CD4-positive, CD25-positive, alpha-beta regulatory T cell (primary cell): Measurements from ENCODE around the gene MAP3K5. TPM values are rescaled to one million over a fixed set of nuclear protein-coding genes. Genes with fewer than 3 reads are reported as not detected.
"Not testable (repeated sequence)": the region's sequence is repeated elsewhere in the genome, so short reads cannot be mapped to it uniquely, and the experiment has no call there.

Experiments
- ATAC-seq, 2 donors: fragments of 150-1000 bp; cut with Tn5 transposase; one replicate each; pipeline ENCODE4 v1.10.0; 2021; ENCODE audit warnings: low read depth in 2 of 2, moderate number of reproducible peaks in 2 of 2, moderate library complexity in 1 of 2
- DNase-seq, 3 donors: peaks; one replicate each; pipeline versions ENCODE4 v3.0.0 to v3.0.0-alpha.2; 2012 to 2022; ENCODE audit warnings: mixed read lengths in 1 of 3
- H3K27ac ChIP-seq: one replicate; pipeline ENCODE4 v1.7.0; 2013; ENCODE audit warnings: mild to moderate bottlenecking, low read length; ENCODE audit not compliant: insufficient read depth, poor library complexity, severe bottlenecking
- H3K27me3 ChIP-seq: one replicate; pipeline ENCODE4 v1.7.0; 2013; ENCODE audit warnings: low read length; ENCODE audit not compliant: control insufficient read depth, insufficient read depth
- H3K36me3 ChIP-seq: one replicate; pipeline ENCODE4 v1.7.0; 2013; ENCODE audit warnings: mild to moderate bottlenecking, low read length, moderate library complexity; ENCODE audit not compliant: control insufficient read depth, insufficient read depth
- H3K4me1 ChIP-seq: 2 replicates; pipeline ENCODE4 v1.7.0; 2013; ENCODE audit warnings: mild to moderate bottlenecking, low read length; ENCODE audit not compliant: insufficient read depth, control insufficient read depth, poor library complexity, severe bottlenecking
- H3K4me3 ChIP-seq: one replicate; pipeline ENCODE4 v1.7.0; 2013; ENCODE audit warnings: low read depth, mild to moderate bottlenecking, low read length, moderate library complexity
- H3K9me3 ChIP-seq, 2 experiments: 1 replicate in 1 of 2; 2 replicates in 1 of 2; pipeline ENCODE4 v1.7.0; 2013; ENCODE audit warnings: low read length in 2 of 2, mild to moderate bottlenecking in 1 of 2, moderate library complexity in 1 of 2; ENCODE audit not compliant: control insufficient read depth in 2 of 2
- H3K27ac Mint-ChIP-seq, 3 donors: one replicate each; pipeline ENCODE4 v1.8.0; 2020 to 2022; ENCODE audit warnings: mild to moderate bottlenecking in 3 of 3, mixed read lengths in 3 of 3, moderate library complexity in 2 of 3
- H3K27me3 Mint-ChIP-seq: one replicate; pipeline ENCODE4 v1.8.0; 2022; ENCODE audit warnings: mild to moderate bottlenecking, mixed read lengths
- H3K36me3 Mint-ChIP-seq: one replicate; pipeline ENCODE4 v1.8.0; 2020; ENCODE audit warnings: mixed read lengths
- H3K4me1 Mint-ChIP-seq, 4 donors: one replicate each; pipeline ENCODE4 v1.8.0; 2020 to 2022; ENCODE audit warnings: mixed read lengths in 4 of 4, mild to moderate bottlenecking in 1 of 4
- H3K4me3 Mint-ChIP-seq, 4 donors: one replicate each; pipeline ENCODE4 v1.8.0; 2020 to 2022; ENCODE audit warnings: mild to moderate bottlenecking in 4 of 4, mixed read lengths in 4 of 4, moderate library complexity in 3 of 4
- H3K9me3 Mint-ChIP-seq, 7 donors: one replicate each; pipeline ENCODE4 v1.8.0; 2020 to 2022; ENCODE audit warnings: mixed read lengths in 7 of 7, mild to moderate bottlenecking in 3 of 7, moderate library complexity in 2 of 7
- polyA plus RNA-seq, 4 donors: library from polyadenylated mRNA; unstranded; fragments of 300-500 nt; fragmentation: Illumina TruSeq; gene quantifications; one replicate each; pipeline ENCODE4 v1.2.3, GENCODE V29; 2021
- total RNA-seq: library from RNA; stranded (reverse); gene quantifications from one replicate; pipeline ENCODE4 v1.2.3, GENCODE V29; 2022

Gene MAP3K5
- total and polyA plus RNA-seq, 5 donors from 2014 or later: 14.4 to 44.0 (median 20.5) TPM

DNA sequence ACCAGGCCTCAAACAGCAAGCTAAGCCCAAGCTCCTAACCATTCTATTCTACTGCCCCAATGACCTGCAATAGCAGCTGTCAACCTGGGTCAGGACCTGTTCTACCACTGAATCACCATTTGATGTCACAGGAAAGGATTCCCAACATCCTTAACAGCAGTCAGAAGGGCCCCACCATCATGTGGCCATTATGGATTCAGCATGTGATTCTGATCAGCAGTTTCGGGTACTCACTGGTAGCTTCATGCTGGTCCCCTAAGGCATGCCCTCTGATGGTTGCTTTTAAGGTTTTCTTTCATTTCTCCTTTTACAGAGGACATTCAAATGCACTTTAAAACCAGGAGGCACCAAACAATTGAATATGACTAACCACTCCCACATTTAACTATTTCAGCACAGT, 204.8 kb downstream of the MAP3K5 start:
- DNase-seq (no peak), ATAC-seq (no peak)
- Mint-ChIP-seq H3K27me3 (no peaks in the 10 kb centered on the region), H3K9me3 (peaks cover 0 to 2% (median 0%) of the 10 kb centered on the region in 7 donors), H3K4me3 (no peak overlapping the region), H3K4me1 (peaks cover 0 to 6% (median 0%) of the 10 kb centered on the region in 4 donors), H3K27ac (no peak overlapping the region), H3K36me3 (peaks cover 60% of the 10 kb centered on the region)
- H3K27ac ChIP-seq: no peak overlapping the region
- H3K36me3 ChIP-seq: peaks cover 77% of the 10 kb centered on the region
- H3K4me3 ChIP-seq: no peak overlapping the region
- H3K27me3 ChIP-seq: no peaks in the 10 kb centered on the region
- no peaks in the 10 kb centered on the region for H3K9me3 ChIP-seq
- H3K4me1 ChIP-seq: no peaks in the 10 kb centered on the region

DNA sequence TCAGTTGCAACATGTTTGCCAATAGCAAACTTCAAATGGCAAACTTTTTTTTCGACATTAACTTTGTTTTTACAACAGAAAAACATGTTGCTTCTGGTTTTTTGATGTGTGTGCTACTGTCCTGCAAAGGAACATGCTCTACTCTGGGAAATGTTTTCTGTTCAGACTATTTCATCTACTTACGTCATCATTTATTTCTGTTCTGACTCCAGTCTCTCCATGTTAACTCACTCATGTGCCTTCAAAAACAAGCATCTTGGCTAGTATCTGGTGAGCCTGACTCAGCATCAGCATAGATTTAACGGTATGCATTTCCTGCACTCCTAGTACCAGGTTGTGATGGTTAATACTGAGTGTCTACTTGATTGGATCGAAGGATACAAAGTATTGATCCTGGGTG, 206.0 kb downstream of the MAP3K5 start:
- Mint-ChIP-seq H3K27ac (no peak overlapping the region), H3K9me3 (peaks cover 0 to 2% (median 0%) of the 10 kb centered on the region in 7 donors), H3K4me3 (no peak overlapping the region), H3K27me3 (no peaks in the 10 kb centered on the region), H3K36me3 (peaks cover 49% of the 10 kb centered on the region), H3K4me1 (peaks cover 0 to 6% (median 0%) of the 10 kb centered on the region in 4 donors)
- H3K9me3 ChIP-seq: no peaks in the 10 kb centered on the region
- peaks cover 75% of the 10 kb centered on the region for H3K36me3 ChIP-seq
- no peaks in the 10 kb centered on the region for H3K4me1 ChIP-seq
- ATAC-seq (no peak), DNase-seq (no peak)
- no peak overlapping the region for H3K4me3 ChIP-seq
- no peak overlapping the region for H3K27ac ChIP-seq
- no peaks in the 10 kb centered on the region for H3K27me3 ChIP-seq

DNA sequence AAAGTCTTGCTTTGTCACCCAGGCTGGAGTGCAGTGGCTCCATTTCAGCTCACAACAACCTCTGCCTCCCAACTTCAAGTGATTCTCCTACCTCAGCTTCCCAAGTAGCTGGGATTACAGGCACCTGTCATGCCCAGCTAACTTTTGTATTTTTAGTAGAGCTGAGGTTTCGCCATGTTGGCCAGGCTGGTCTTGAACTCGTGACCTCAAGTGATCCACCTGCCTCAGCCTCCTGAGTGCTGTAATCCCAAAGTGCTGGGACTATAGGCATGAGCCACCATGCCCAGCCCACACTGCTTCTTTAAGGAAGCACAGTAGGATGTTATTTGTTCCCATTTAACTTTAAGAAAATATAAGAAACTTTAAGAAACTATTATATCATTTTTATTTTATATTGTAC, 206.8 kb downstream of the MAP3K5 start:
- H3K4me1 Mint-ChIP-seq, H3K27ac ChIP-seq, H3K27me3 ChIP-seq, H3K27me3 Mint-ChIP-seq, H3K9me3 Mint-ChIP-seq, DNase-seq, ATAC-seq, H3K4me1 ChIP-seq, H3K27ac Mint-ChIP-seq, H3K9me3 ChIP-seq, H3K4me3 ChIP-seq, H3K4me3 Mint-ChIP-seq: not testable (repeated sequence)
- peaks cover 76% of the 10 kb centered on the region for H3K36me3 ChIP-seq
- peaks cover 46% of the 10 kb centered on the region for H3K36me3 Mint-ChIP-seq

DNA sequence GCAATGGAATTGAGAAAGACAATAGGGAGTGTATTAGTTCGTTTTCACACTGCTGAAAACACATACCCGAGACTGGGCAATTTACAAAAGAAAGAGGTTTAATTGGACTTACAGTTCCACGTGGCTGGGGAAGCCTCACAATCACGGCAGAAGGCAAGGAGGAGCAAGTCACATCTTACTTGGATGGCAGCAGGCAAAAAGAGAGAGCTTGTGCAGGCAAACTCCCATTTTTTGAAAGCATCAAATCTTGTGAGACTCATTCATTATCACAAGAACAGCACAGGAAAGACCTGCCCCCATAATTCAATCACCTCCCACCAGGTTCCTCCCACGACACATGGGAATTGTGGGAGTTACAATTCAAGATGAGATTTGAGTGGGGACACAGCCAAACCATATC, 208.0 kb downstream of the MAP3K5 start:
- H3K27ac ChIP-seq, H3K4me3 ChIP-seq, H3K4me1 Mint-ChIP-seq, H3K9me3 ChIP-seq, H3K9me3 Mint-ChIP-seq, H3K27me3 Mint-ChIP-seq, H3K4me1 ChIP-seq, DNase-seq, ATAC-seq, H3K27me3 ChIP-seq, H3K4me3 Mint-ChIP-seq: not testable (repeated sequence)
- Mint-ChIP-seq H3K36me3 (peaks cover 48% of the 10 kb centered on the region), H3K27ac (peak overlapping the region; percentile 0 to 41 (median 28))
- H3K36me3 ChIP-seq: peaks cover 79% of the 10 kb centered on the region

DNA sequence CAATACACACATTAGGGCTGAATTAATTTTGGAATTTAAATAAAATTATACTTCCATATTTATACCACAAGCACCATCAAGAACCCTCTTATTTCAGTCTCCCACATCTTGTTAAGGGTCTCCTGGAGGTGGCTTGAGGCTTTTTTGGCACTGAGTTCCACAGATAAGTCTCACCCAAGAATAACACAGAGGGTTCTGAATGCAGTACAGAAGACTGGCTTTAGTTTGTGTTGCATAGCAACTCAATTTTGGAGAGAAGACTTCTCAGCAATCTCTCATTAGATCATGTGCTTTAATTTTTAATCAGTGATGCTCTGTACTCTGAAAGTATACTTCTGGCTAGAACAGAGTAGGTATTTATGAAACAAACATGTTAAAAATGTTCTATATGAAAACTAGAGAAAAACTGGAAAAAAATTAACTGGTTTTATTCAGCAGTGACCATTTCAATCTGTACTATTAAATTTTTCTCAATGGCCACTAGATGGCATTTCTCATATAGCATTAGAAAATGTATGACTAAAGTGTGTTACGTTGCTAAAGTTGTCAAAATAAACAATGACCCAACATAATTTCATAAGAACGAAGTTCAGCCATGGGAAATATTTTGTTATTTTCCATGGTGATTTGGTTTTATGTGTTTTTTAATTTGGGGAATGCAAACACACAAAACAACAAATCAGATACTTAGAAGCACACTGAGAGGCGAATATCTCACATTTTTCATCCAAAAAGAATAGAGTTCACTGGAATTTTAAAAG, 209.4 kb downstream of the MAP3K5 start:
- H3K27me3 Mint-ChIP-seq: no peaks in the 10 kb centered on the region
- H3K4me3 Mint-ChIP-seq: no peak overlapping the region
- H3K4me1 Mint-ChIP-seq: peaks cover 0 to 16% (median 0%) of the 10 kb centered on the region in 4 donors
- Histone ChIP-seq H3K9me3 (no peaks in the 10 kb centered on the region), H3K27me3 (no peaks in the 10 kb centered on the region), H3K4me3 (no peak overlapping the region), H3K4me1 (no peaks in the 10 kb centered on the region), H3K27ac (no peak overlapping the region), H3K36me3 (peaks cover 79% of the 10 kb centered on the region)
- DNase-seq (peak in 1 of 3 donors; percentile 17), ATAC-seq (no peak)
- peaks cover 49% of the 10 kb centered on the region for H3K36me3 Mint-ChIP-seq
- H3K9me3 Mint-ChIP-seq: peaks cover 0 to 2% (median 0%) of the 10 kb centered on the region in 7 donors
- no peak overlapping the region for H3K27ac Mint-ChIP-seq

DNA sequence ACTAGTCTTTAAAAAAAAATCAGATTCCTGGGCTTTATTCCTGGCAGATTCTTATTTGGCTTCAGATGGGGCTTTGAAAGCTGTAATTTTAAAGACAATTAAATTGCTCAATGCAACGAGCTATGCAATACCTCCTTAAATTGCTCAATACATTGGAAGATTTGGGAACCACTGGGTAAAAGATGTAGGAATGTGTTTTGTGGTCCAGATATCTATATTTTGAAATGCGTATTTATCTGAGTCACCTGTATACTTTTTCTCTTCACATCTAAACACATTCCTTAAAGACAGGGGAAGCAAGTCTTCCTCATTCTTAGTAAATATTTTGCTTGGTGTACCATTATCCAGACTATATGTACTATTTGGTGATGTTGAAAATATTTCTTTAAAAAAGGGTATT, 212.5 kb downstream of the MAP3K5 start:
- ATAC-seq: no peak
- Mint-ChIP-seq H3K36me3 (peaks cover 65% of the 10 kb centered on the region), H3K4me1 (peaks cover 0 to 19% (median 0%) of the 10 kb centered on the region in 4 donors), H3K9me3 (peaks cover 0 to 2% (median 0%) of the 10 kb centered on the region in 7 donors), H3K27ac (no peak overlapping the region), H3K4me3 (no peak overlapping the region), H3K27me3 (no peaks in the 10 kb centered on the region)
- H3K9me3 ChIP-seq: no peaks in the 10 kb centered on the region
- peaks cover 93% of the 10 kb centered on the region for H3K36me3 ChIP-seq
- H3K27me3 ChIP-seq: no peaks in the 10 kb centered on the region
- H3K4me3 ChIP-seq: no peak overlapping the region
- H3K27ac ChIP-seq: no peak overlapping the region
- no peak for DNase-seq
- no peaks in the 10 kb centered on the region for H3K4me1 ChIP-seq

DNA sequence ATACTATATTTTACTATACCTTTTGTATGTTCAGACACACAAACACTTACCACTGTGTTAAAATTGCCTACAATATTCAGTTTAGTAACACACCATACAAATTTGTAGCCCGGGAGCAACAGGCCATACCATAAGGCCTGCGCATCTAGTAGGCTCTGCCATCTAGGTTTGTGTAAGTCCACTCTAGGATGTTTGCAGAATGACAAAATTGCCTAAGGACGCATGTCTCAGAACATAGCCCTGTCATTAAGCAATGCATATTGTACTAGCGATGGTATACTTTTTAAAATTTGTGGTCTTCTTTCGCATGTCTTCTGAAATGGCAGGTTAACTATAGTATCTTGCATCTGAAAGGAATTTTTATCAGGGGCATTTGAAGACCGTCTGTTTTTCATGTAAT, 215.5 kb downstream of the MAP3K5 start:
- ATAC-seq: no peak
- no peak overlapping the region for H3K4me3 ChIP-seq
- H3K27ac Mint-ChIP-seq: no peak overlapping the region
- H3K4me3 Mint-ChIP-seq: no peak overlapping the region
- H3K9me3 ChIP-seq: no peaks in the 10 kb centered on the region
- H3K4me1 Mint-ChIP-seq: peaks cover 0 to 14% (median under 1%) of the 10 kb centered on the region in 4 donors
- H3K36me3 ChIP-seq: peaks cover 87% of the 10 kb centered on the region
- peaks cover 0 to 5% (median 1%) of the 10 kb centered on the region in 7 donors for H3K9me3 Mint-ChIP-seq
- no peaks in the 10 kb centered on the region for H3K27me3 ChIP-seq
- no peaks in the 10 kb centered on the region for H3K4me1 ChIP-seq
- peaks cover 70% of the 10 kb centered on the region for H3K36me3 Mint-ChIP-seq
- no peaks in the 10 kb centered on the region for H3K27me3 Mint-ChIP-seq
- H3K27ac ChIP-seq: no peak overlapping the region
- no peak for DNase-seq

DNA sequence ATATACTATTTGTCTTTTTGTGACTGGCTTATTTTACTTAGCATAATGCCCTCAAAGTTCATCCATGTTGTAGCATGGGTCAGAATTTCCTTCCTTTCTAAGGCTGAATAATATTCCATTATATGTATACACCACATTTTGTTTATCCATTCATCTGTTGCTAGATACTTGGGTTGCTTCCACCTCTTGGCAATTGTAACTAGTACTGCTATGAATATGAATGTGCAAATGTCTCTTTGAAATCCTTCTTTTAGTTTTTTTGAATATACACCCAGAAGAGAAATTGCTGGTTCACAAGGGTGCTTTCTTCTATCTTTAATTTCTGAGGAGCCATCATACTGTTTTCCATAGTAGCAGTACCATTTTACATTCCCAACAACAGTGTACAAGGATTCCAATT, 220.8 kb downstream of the MAP3K5 start:
- peaks cover 74% of the 10 kb centered on the region for H3K36me3 ChIP-seq

More for the DNA sequence above, 220.8 kb downstream of the MAP3K5 start:
- Mint-ChIP-seq H3K9me3 (peaks cover 0 to 9% (median 2%) of the 10 kb centered on the region in 7 donors), H3K4me1 (peaks cover 13 to 27% (median 15%) of the 10 kb centered on the region in 4 donors), H3K27ac (no peak overlapping the region), H3K27me3 (no peaks in the 10 kb centered on the region), H3K36me3 (peaks cover 63% of the 10 kb centered on the region), H3K4me3 (no peak overlapping the region)
- H3K27ac ChIP-seq: no peak overlapping the region
- H3K27me3 ChIP-seq: no peaks in the 10 kb centered on the region
- no peaks in the 10 kb centered on the region for H3K9me3 ChIP-seq
- H3K4me3 ChIP-seq: no peak overlapping the region
- DNase-seq (no peak), ATAC-seq (no peak)
- no peaks in the 10 kb centered on the region for H3K4me1 ChIP-seq
